ENCODE measurements around the gene C1orf50. TPM values are rescaled to one million over a fixed set of nuclear protein-coding genes. Genes with fewer than 3 reads are reported as not detected.

C1orf50 gene
- total RNA-seq, 1 experiment from 2014 or later, result 3.4 TPM

- intact Hi-C loops (cut with micrococcal nuclease), result loop anchor here (5.0 kb wide), 1 partner anchor 50 kb away; the partner anchor contains the start of genes C1orf50 and P3H1
- BruUV-seq (replicated peaks), result no TSS peak
- Histone ChIP-seq H3K4me2 (ENCODE audit: low read length) (peak overlapping the region; percentile 84), H3K9me3 (ENCODE audit: low read length) (no peaks in the 10 kb centered on the region), H3K4me1 (ENCODE audit: insufficient read depth, low read length) (peaks cover 14% of the 10 kb centered on the region), H4K20me1 (ENCODE audit: low read length) (no peaks in the 10 kb centered on the region), H3K4me3 (ENCODE audit: low read length) (peak overlapping the region; percentile 86), H3K9me2 (replicated peaks; ENCODE audit: low read length) (no peaks in the 10 kb centered on the region), H3K9ac (ENCODE audit: low read length) (peak overlapping the region; percentile 98), H3K27ac (ENCODE audit: low read length) (peak overlapping the region; percentile 97), H2AFZ (ENCODE audit: low read length) (no peak overlapping the region; the same call in 1 of the 2 replicates), H3K36me3 (ENCODE audit: low read depth, low read length) (no peaks in the 10 kb centered on the region; the same call in 1 of the 2 replicates), H3F3A (ENCODE audit: low read length, unreplicated experiment) (no peaks in the 10 kb centered on the region), H3K79me2 (ENCODE audit: low read length) (0 out of 2 replicates have a peak, but pooled peaks cover 3% of the 10 kb centered on the region), H3K27me3 (ENCODE audit: low read length) (no peaks in the 10 kb centered on the region)
- DNase-seq (no peak), ATAC-seq (peak; percentile 80)
- POLR2A ChIA-PET (ENCODE audit: unreplicated experiment), result interaction anchor here (0.7 to 1.4 kb wide), 3 partner anchors 29 to 1280 kb away, joined by 3 to 4 read pairs (median 3); partner anchors contain the start of gene ZNF691
- CTCF ChIA-PET, result no interaction called here
- TF ChIP-seq EZH2phosphoT487 (IDR thresholded peaks at IDR 0.05; ENCODE audit: borderline replicate concordance, low read length) (no peak), CTCF (conservative IDR thresholded peaks at IDR 0.05; ENCODE audit: low read depth, low read length) (no peak), EZH2 (IDR thresholded peaks at IDR 0.05; ENCODE audit: low read length, unreplicated experiment) (no peak)
These were observed 50.4 kb downstream of the C1orf50 start for GRCh38 chr1:42817440-42817767.

GRCh38 chr1:42817976-42818375 lies 50.9 kb downstream of the C1orf50 start:
- Histone ChIP-seq H3K4me1 (ENCODE audit: insufficient read depth, low read length) (peaks cover 18% of the 10 kb centered on the region), H3K9me2 (replicated peaks; ENCODE audit: low read length) (no peaks in the 10 kb centered on the region), H3F3A (ENCODE audit: low read length, unreplicated experiment) (no peaks in the 10 kb centered on the region), H3K36me3 (ENCODE audit: low read depth, low read length) (no peaks in the 10 kb centered on the region; the same call in 1 of the 2 replicates), H3K27ac (ENCODE audit: low read length) (no peak overlapping the region), H3K9me3 (ENCODE audit: low read length) (no peaks in the 10 kb centered on the region), H3K79me2 (ENCODE audit: low read length) (0 out of 2 replicates have a peak, but pooled peaks cover 3% of the 10 kb centered on the region), H4K20me1 (ENCODE audit: low read length) (no peaks in the 10 kb centered on the region), H2AFZ (ENCODE audit: low read length) (no peak overlapping the region), H3K4me3 (ENCODE audit: low read length) (peak overlapping the region; percentile 86), H3K9ac (ENCODE audit: low read length) (0 out of 2 replicates have a peak overlapping the region, but pooled peaks have one; percentile 98), H3K4me2 (ENCODE audit: low read length) (peak overlapping the region; percentile 84), H3K27me3 (ENCODE audit: low read length) (no peaks in the 10 kb centered on the region)
- BruUV-seq (replicated peaks), result no TSS peak
- DNase-seq (no peak), ATAC-seq (no peak)
- intact Hi-C loops (cut with micrococcal nuclease), result loop anchor here (5.0 kb wide), 1 partner anchor 51 kb away; the partner anchor contains the start of genes C1orf50 and P3H1
- TF ChIP-seq EZH2phosphoT487 (IDR thresholded peaks at IDR 0.05; ENCODE audit: borderline replicate concordance, low read length), result no peak
- ChIA-PET CTCF (no interaction called here), POLR2A (ENCODE audit: unreplicated experiment) (interaction anchor here (0.7 to 1.4 kb wide), 2 partner anchors 28 to 45 kb away, joined by 3 to 4 read pairs; partner anchors contain the start of gene ZNF691)

GRCh38 chr1:42820813-42821212 lies 53.8 kb downstream of the C1orf50 start:
- no peak overlapping the region for H3K27ac ChIP-seq (ENCODE audit: low read length)
- H2AFZ ChIP-seq (ENCODE audit: low read length), result no peak overlapping the region
- no peaks in the 10 kb centered on the region for H3K27me3 ChIP-seq (ENCODE audit: low read length)
- no TSS peak for BruUV-seq (replicated peaks)
- H3F3A ChIP-seq (ENCODE audit: low read length, unreplicated experiment), result no peaks in the 10 kb centered on the region
- H4K20me1 ChIP-seq (ENCODE audit: low read length), result no peaks in the 10 kb centered on the region
- H3K36me3 ChIP-seq (ENCODE audit: low read depth, low read length), result no peaks in the 10 kb centered on the region
- no peak overlapping the region for H3K4me3 ChIP-seq (ENCODE audit: low read length)
- H3K9me2 ChIP-seq (replicated peaks; ENCODE audit: low read length), result no peaks in the 10 kb centered on the region
- H3K4me1 ChIP-seq (ENCODE audit: insufficient read depth, low read length), result peaks cover 23% of the 10 kb centered on the region
- ATAC-seq (no peak), DNase-seq (no peak)
- ChIA-PET POLR2A (ENCODE audit: unreplicated experiment) (interaction anchor here (0.7 kb wide), 2 partner anchors 50 to 111 kb away, joined by 4 to 43 read pairs; no protein-coding TSS in a partner anchor), CTCF (no interaction called here)
- 0 out of 2 replicates have a peak, but pooled peaks cover 3% of the 10 kb centered on the region for H3K79me2 ChIP-seq (ENCODE audit: low read length)
- no peak overlapping the region for H3K4me2 ChIP-seq (ENCODE audit: low read length)
- intact Hi-C loops (cut with micrococcal nuclease), result no loop called here
- no peaks in the 10 kb centered on the region for H3K9me3 ChIP-seq (ENCODE audit: low read length)
- no peak for TF ChIP-seq EZH2phosphoT487 (IDR thresholded peaks at IDR 0.05; ENCODE audit: borderline replicate concordance, low read length)
- no peak for TF ChIP-seq CTCF (conservative IDR thresholded peaks at IDR 0.05; ENCODE audit: low read depth, low read length)
- TF ChIP-seq EZH2 (IDR thresholded peaks at IDR 0.05; ENCODE audit: low read length, unreplicated experiment), result no peak
- H3K9ac ChIP-seq (ENCODE audit: low read length), result no peak overlapping the region

All from PC-3 (cell line).